Endothelial cell of umbilical vein (primary cell): ENCODE results near the gene MRPL53.

Source experiments
- CTCF ChIP-seq, 2 donors: IDR thresholded peaks; 1 replicate in 1 of 2; 2 replicates in 1 of 2; pipeline ENCODE4 v1.5.1; 2011; ENCODE audit warnings: low read length in 2 of 2, mild to moderate bottlenecking in 2 of 2, moderate library complexity in 2 of 2, control low read depth in 1 of 2, inconsistent platforms in 1 of 2, low read depth in 1 of 2; ENCODE audit not compliant: insufficient read depth in 1 of 2; ENCODE audit errors: extremely low read depth in 1 of 2
- EZH2 ChIP-seq: IDR thresholded peaks from 2 replicates; pipeline ENCODE4 v1.6.1; 2012; ENCODE audit warnings: borderline replicate concordance, low read depth, mild to moderate bottlenecking, moderate library complexity, low read length, inconsistent platforms; ENCODE audit not compliant: severe bottlenecking
- MYC ChIP-seq: IDR thresholded peaks from one replicate; pipeline ENCODE4 v1.6.1; 2011; ENCODE audit warnings: mild to moderate bottlenecking, low read depth, low read length
- POLR2A ChIP-seq: IDR thresholded peaks from 2 replicates; pipeline ENCODE4 v1.6.1; 2012; ENCODE audit warnings: low read depth, mild to moderate bottlenecking, control low read depth, low read length
- POLR2AphosphoS5 ChIP-seq: IDR thresholded peaks from 2 replicates; pipeline ENCODE4 v1.6.1; 2012; ENCODE audit warnings: low read depth, mild to moderate bottlenecking, control low read depth, low read length, moderate library complexity; ENCODE audit not compliant: insufficient read depth

- TF ChIP-seq CTCF (IDR thresholded peaks at IDR 0.05; ENCODE audit: extremely low read depth in 1 of 2, insufficient read depth in 1 of 2, low read depth in 1 of 2, low read length in 2 of 2) = no peak
- TF ChIP-seq POLR2A = no peak
- no peak for TF ChIP-seq POLR2AphosphoS5
- TF ChIP-seq EZH2 = no peak
- no peak for TF ChIP-seq MYC
Observed at GRCh38 chr2:74444498-74445318, 27.8 kb downstream of the MRPL53 start.
